T-cell (primary cell): ENCODE measurements around the gene QRFPR. TPM values are rescaled to one million over a fixed set of nuclear protein-coding genes. Genes with fewer than 3 reads are reported as not detected.

Experiments
- ATAC-seq, 4 experiments: fragments of 200-7000 bp in 3 of 4; fragments of 150-1000 bp in 1 of 4; cut with Tn5 transposase; replicated peaks in 1 of 4; 1 replicate in 3 of 4; 2 replicates in 1 of 4; pipeline ENCODE4 v1.10.0; 2021; ENCODE audit warnings: moderate library complexity in 3 of 4, mild to moderate bottlenecking in 2 of 4, moderate number of reproducible peaks in 1 of 4
- CTCF ChIA-PET, 2 donors: fragments of 300-600 bp; sonication (Branson Sonifier 250); formaldehyde crosslinking; loops; one replicate each; lab custom pipeline; 2022; ENCODE audit warnings: antibody characterized with exemption in 2 of 2; lab: Charles Lee
- POLR2A ChIA-PET, 2 donors: fragments of 300-600 bp; sonication (Branson Sonifier 250); formaldehyde crosslinking; loops; one replicate each; lab custom pipeline; 2022; ENCODE audit warnings: antibody characterized with exemption in 2 of 2; lab: Charles Lee
- DNase-seq, 35 experiments: peaks; one replicate each; pipeline versions ENCODE4 v3.0.0 to v3.0.0-alpha.2; 2013 to 2023
- H3K27ac ChIP-seq: one replicate; pipeline ENCODE4 v1.5.1; 2013; ENCODE audit warnings: low read length
- H3K27me3 ChIP-seq, 2 experiments: replicated peaks in 1 of 2; 1 replicate in 1 of 2; 2 replicates in 1 of 2; pipeline versions ENCODE4 v1.6.1 to v1.7.0; 2013; ENCODE audit warnings: low read length in 1 of 2, mixed read lengths in 1 of 2; ENCODE audit not compliant: control insufficient read depth in 2 of 2, insufficient read depth in 2 of 2; ENCODE audit errors: extremely low read depth in 1 of 2
- H3K36me3 ChIP-seq, 2 donors: 1 replicate in 1 of 2; 2 replicates in 1 of 2; pipeline versions ENCODE4 v1.6.1 to v1.7.0; 2013; ENCODE audit warnings: low read length in 1 of 2; ENCODE audit not compliant: control insufficient read depth in 2 of 2, insufficient read depth in 1 of 2; ENCODE audit errors: extremely low read depth in 1 of 2
- H3K4me1 ChIP-seq, 2 experiments: 1 replicate in 1 of 2; 2 replicates in 1 of 2; pipeline versions ENCODE4 v1.6.1 to v1.7.0; 2013; ENCODE audit warnings: low read length in 2 of 2, mixed read lengths in 1 of 2; ENCODE audit not compliant: insufficient read depth in 2 of 2, control insufficient read depth in 1 of 2; ENCODE audit errors: extremely low read depth in 1 of 2
- H3K4me3 ChIP-seq, 2 donors: 1 replicate in 1 of 2; 2 replicates in 1 of 2; pipeline versions ENCODE4 v1.5.1 to v1.7.0; 2013; ENCODE audit warnings: mild to moderate bottlenecking in 2 of 2, low read length in 1 of 2, moderate library complexity in 1 of 2; ENCODE audit not compliant: control insufficient read depth in 1 of 2; ENCODE audit errors: extremely low read depth in 1 of 2
- H3K9me3 ChIP-seq: 2 replicates; pipeline ENCODE4 v1.7.0; 2013
- H3K27ac Mint-ChIP-seq, 2 donors: one replicate each; pipeline ENCODE4 v1.8.0; 2020 to 2021; ENCODE audit warnings: mild to moderate bottlenecking in 2 of 2, mixed read lengths in 2 of 2
- H3K27me3 Mint-ChIP-seq, 2 donors: one replicate each; pipeline ENCODE4 v1.8.0; 2021 to 2022; ENCODE audit warnings: mixed read lengths in 2 of 2
- H3K36me3 Mint-ChIP-seq: one replicate; pipeline ENCODE4 v1.8.0; 2021; ENCODE audit warnings: mixed read lengths
- H3K4me1 Mint-ChIP-seq, 3 donors: one replicate each; pipeline ENCODE4 v1.8.0; 2020 to 2022; ENCODE audit warnings: mixed read lengths in 3 of 3, mild to moderate bottlenecking in 1 of 3
- H3K4me3 Mint-ChIP-seq, 3 donors: one replicate each; pipeline ENCODE4 v1.8.0; 2020 to 2022; ENCODE audit warnings: mild to moderate bottlenecking in 3 of 3, mixed read lengths in 3 of 3, moderate library complexity in 3 of 3
- H3K9me3 Mint-ChIP-seq, 3 donors: one replicate each; pipeline ENCODE4 v1.8.0; 2020 to 2022; ENCODE audit warnings: mixed read lengths in 3 of 3
- WGBS: methylation state at CpG from one replicate; pipeline ENCODE4 v1.1.5; 2013; ENCODE audit warnings: missing lambda C conversion rate; ENCODE audit not compliant: insufficient coverage; 5-methylcytosine and 5-hydroxymethylcytosine counted together
- total RNA-seq, 35 experiments: library from RNA in 6 of 35; stranded (reverse) in 6 of 35; fragments of 120-200 nt in 1 of 35; gene quantifications; one replicate each; pipeline versions ENCODE4 v1.2.1 to v1.2.4 and lab custom pipeline; 2013 to 2026

QRFPR gene
- total RNA-seq, 5 donors from 2014 or later (not counting 1 experiment from before 2014, with no cell fraction given): not detected

- ChIA-PET POLR2A (no interaction called here), CTCF (no interaction called here)
- no peaks in the 10 kb centered on the region for H3K36me3 ChIP-seq
- H3K4me1 ChIP-seq: no peaks in the 10 kb centered on the region
- Mint-ChIP-seq H3K36me3 (no peaks in the 10 kb centered on the region), H3K9me3 (no peaks in the 10 kb centered on the region), H3K4me3 (no peak overlapping the region), H3K4me1 (no peaks in the 10 kb centered on the region), H3K27ac (no peak overlapping the region), H3K27me3 (peaks cover 9 to 19% of the 10 kb centered on the region in 2 donors)
- no peak overlapping the region for H3K27ac ChIP-seq
- no peak for DNase-seq
- no peak overlapping the region for H3K4me3 ChIP-seq
- ATAC-seq: no peak
- H3K9me3 ChIP-seq: no peaks in the 10 kb centered on the region
- WGBS: no CpG with 5 or more reads among the region's 2 CpGs
- no peaks in the 10 kb centered on the region for H3K27me3 ChIP-seq
These were observed 44.1 kb downstream of the QRFPR start for GRCh38 chr4:121336706-121337105.

- Mint-ChIP-seq H3K4me1 (no peaks in the 10 kb centered on the region), H3K27me3 (peaks cover 12 to 51% of the 10 kb centered on the region in 2 donors), H3K36me3 (no peaks in the 10 kb centered on the region), H3K4me3 (no peak overlapping the region), H3K27ac (no peak overlapping the region), H3K9me3 (no peaks in the 10 kb centered on the region)
- ATAC-seq: no peak
- Histone ChIP-seq H3K9me3 (no peaks in the 10 kb centered on the region), H3K27ac (no peak overlapping the region), H3K4me3 (no peak overlapping the region), H3K4me1 (no peaks in the 10 kb centered on the region), H3K27me3 (peaks cover 0 to 2% of the 10 kb centered on the region in 2 experiments), H3K36me3 (no peaks in the 10 kb centered on the region)
- POLR2A ChIA-PET: no interaction called here
- CTCF ChIA-PET: interaction anchor here (0.7 to 1.4 kb wide), 2 partner anchors 22 to 428 kb away, joined by 3 to 7 read pairs; no protein-coding TSS in a partner anchor
- no peak for DNase-seq
- WGBS: 100% methylated on average over 2 of the region's 4 CpGs
These were observed 50.6 kb downstream of the QRFPR start for GRCh38 chr4:121330180-121330665.

DNA sequence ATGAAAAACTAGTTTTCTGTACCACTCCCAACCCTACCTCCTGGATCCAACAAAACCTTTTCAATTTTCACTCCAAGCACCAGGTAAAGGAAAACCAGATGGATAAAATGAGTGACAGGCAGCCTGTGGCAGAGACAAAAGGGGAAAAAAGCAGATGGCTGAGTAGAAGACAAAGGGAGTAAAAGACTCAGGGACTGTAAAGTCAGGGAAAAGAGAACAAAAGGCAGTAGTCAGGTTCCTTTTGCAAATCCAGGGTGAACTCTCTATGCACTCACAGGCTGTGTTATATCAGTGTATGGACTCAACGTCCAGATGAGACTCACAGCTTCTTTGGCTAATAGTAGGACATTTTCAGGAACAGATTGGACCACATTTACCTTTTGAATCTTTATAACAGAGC lies 54.2 kb downstream of the QRFPR start:
- H3K4me1 ChIP-seq: no peaks in the 10 kb centered on the region
- POLR2A ChIA-PET: interaction anchor here in 1 of 2 donors (0.6 kb wide), 1 partner anchor 53 kb away, joined by 3 read pairs; no protein-coding TSS in a partner anchor
- CTCF ChIA-PET: interaction anchor here in 1 of 2 donors (0.7 kb wide), 1 partner anchor 564 kb away, joined by 4 read pairs; no protein-coding TSS in a partner anchor
- DNase-seq: no peak
- Mint-ChIP-seq H3K27me3 (peaks cover 8 to 40% of the 10 kb centered on the region in 2 donors), H3K4me1 (no peaks in the 10 kb centered on the region), H3K36me3 (no peaks in the 10 kb centered on the region), H3K9me3 (no peaks in the 10 kb centered on the region), H3K27ac (no peak overlapping the region), H3K4me3 (no peak overlapping the region)
- no peak for ATAC-seq
- H3K36me3 ChIP-seq: no peaks in the 10 kb centered on the region
- no peak overlapping the region for H3K4me3 ChIP-seq
- peaks cover 0 to 2% of the 10 kb centered on the region in 2 experiments for H3K27me3 ChIP-seq
- no peak overlapping the region for H3K27ac ChIP-seq
- WGBS: 50% methylated on average over 1 of the region's 1 CpG
- no peaks in the 10 kb centered on the region for H3K9me3 ChIP-seq

- Histone ChIP-seq H3K27me3 (peaks cover 0 to 2% of the 10 kb centered on the region in 2 experiments), H3K36me3 (no peaks in the 10 kb centered on the region), H3K27ac (no peak overlapping the region), H3K9me3 (no peaks in the 10 kb centered on the region), H3K4me3 (no peak overlapping the region), H3K4me1 (no peaks in the 10 kb centered on the region)
- no peak overlapping the region for H3K27ac Mint-ChIP-seq
- WGBS: no CpG with 5 or more reads among the region's 3 CpGs
- peaks cover 0 to 2% (median 0%) of the 10 kb centered on the region in 3 donors for H3K9me3 Mint-ChIP-seq
- no peaks in the 10 kb centered on the region for H3K36me3 Mint-ChIP-seq
- H3K4me1 Mint-ChIP-seq: no peaks in the 10 kb centered on the region
- no peak overlapping the region for H3K4me3 Mint-ChIP-seq
- peaks cover 13 to 28% of the 10 kb centered on the region in 2 donors for H3K27me3 Mint-ChIP-seq
- no peak for ATAC-seq
- ChIA-PET POLR2A (no interaction called here), CTCF (no interaction called here)
- no peak for DNase-seq
These were observed 56.5 kb downstream of the QRFPR start for GRCh38 chr4:121324331-121324730.

- H3K4me3 Mint-ChIP-seq: no peak overlapping the region
- ATAC-seq (no peak), DNase-seq (no peak)
- H3K9me3 Mint-ChIP-seq: peaks cover 0 to 6% (median 4%) of the 10 kb centered on the region in 3 donors
- Histone ChIP-seq H3K27me3 (peaks cover 0 to under 1% of the 10 kb centered on the region in 2 experiments), H3K9me3 (no peaks in the 10 kb centered on the region), H3K27ac (no peak overlapping the region), H3K36me3 (no peaks in the 10 kb centered on the region), H3K4me3 (no peak overlapping the region), H3K4me1 (no peaks in the 10 kb centered on the region)
- H3K36me3 Mint-ChIP-seq: no peaks in the 10 kb centered on the region
- ChIA-PET POLR2A (no interaction called here), CTCF (no interaction called here)
- no peaks in the 10 kb centered on the region for H3K4me1 Mint-ChIP-seq
- H3K27me3 Mint-ChIP-seq: peaks cover 12 to 14% of the 10 kb centered on the region in 2 donors
- H3K27ac Mint-ChIP-seq: no peak overlapping the region
- no CpG with 5 or more reads among the region's 3 CpGs for WGBS
These were observed 59.4 kb downstream of the QRFPR start for GRCh38 chr4:121321466-121321865.

GRCh38 chr4:121316091-121316490 lies 64.7 kb downstream of the QRFPR start:
- Mint-ChIP-seq H3K9me3 (peaks cover 0 to 6% (median 4%) of the 10 kb centered on the region in 3 donors), H3K4me3 (no peak overlapping the region), H3K27ac (no peak overlapping the region), H3K27me3 (peaks cover 9 to 14% of the 10 kb centered on the region in 2 donors), H3K4me1 (no peaks in the 10 kb centered on the region), H3K36me3 (no peaks in the 10 kb centered on the region)
- ATAC-seq (no peak), DNase-seq (no peak)
- CTCF ChIA-PET: no interaction called here
- no peaks in the 10 kb centered on the region for H3K27me3 ChIP-seq
- no peak overlapping the region for H3K27ac ChIP-seq
- no peaks in the 10 kb centered on the region for H3K4me1 ChIP-seq
- H3K9me3 ChIP-seq: no peaks in the 10 kb centered on the region
- WGBS: 100% methylated on average over 1 of the region's 2 CpGs
- H3K4me3 ChIP-seq: no peak overlapping the region
- POLR2A ChIA-PET: no interaction called here
- no peaks in the 10 kb centered on the region for H3K36me3 ChIP-seq
